H1 (cell line): ENCODE measurements around the gene NDUFAF8. TPM values are rescaled to one million over a fixed set of nuclear protein-coding genes. Genes with fewer than 3 reads are reported as not detected.

Source experiments
- ATF3 ChIP-seq: IDR thresholded peaks from 2 replicates; pipeline ENCODE4 v1.6.1; 2011; ENCODE audit warnings: low read depth, mild to moderate bottlenecking, low read length; ENCODE audit not compliant: insufficient read depth
- CHD2 ChIP-seq: IDR thresholded peaks from 2 replicates; pipeline ENCODE4 v1.6.1; 2012; ENCODE audit warnings: low read length, improper control_type of control experiment
- EP300 ChIP-seq, 2 experiments: IDR thresholded peaks; 1 replicate in 1 of 2; 2 replicates in 1 of 2; pipeline ENCODE4 v1.6.1; 2011 to 2012; ENCODE audit warnings: low read depth in 2 of 2, low read length in 2 of 2, mild to moderate bottlenecking in 2 of 2, borderline replicate concordance in 1 of 2, inconsistent platforms in 1 of 2, moderate library complexity in 1 of 2
- TAF7 ChIP-seq: optimal IDR thresholded peaks from 2 replicates; pipeline ENCODE3; 2011; ENCODE audit warnings: low read depth, mild to moderate bottlenecking, inconsistent platforms, low read length, moderate library complexity, borderline replicate concordance
- USF2 ChIP-seq: IDR thresholded peaks from 2 replicates; pipeline ENCODE4 v1.6.1; 2011; ENCODE audit warnings: low read length, improper control_type of control experiment
- polyA plus RNA-seq, 7 experiments: library from polyadenylated mRNA; depleted of rRNA in 3 of 7; stranded (reverse) in 5 of 7; unstranded in 2 of 7; fragments of >200 nt in 5 of 7; fragments of 200-250 nt in 2 of 7; gene quantifications; 1 replicate in 5 of 7; 2 replicates in 1 of 7; 4 replicates in 1 of 7; pipeline versions ENCODE4 v1.2.1 to v1.2.3, GENCODE V29; 2011 to 2013; ENCODE audit warnings: missing spikeins in 2 of 7, mixed read lengths in 2 of 7
- total RNA-seq: library from RNA; stranded (reverse); fragmentation: NEBNext Ultra II Directional; extraction: Animal tissue kit (Norgen Biotek cat#: 25700); gene quantifications from 2 replicates; pipeline ENCODE4 v1.2.1, GENCODE V29; 2021

Gene NDUFAF8
- total and polyA plus RNA-seq, 2 of the 8 experiments (the other 6 are each of a cell fraction or from before 2014, with no cell fraction given): 48.9 to 91.1 TPM

- TF ChIP-seq ATF3: no peak
- TF ChIP-seq TAF7: no peak
- no peak for TF ChIP-seq USF2
- no peak for TF ChIP-seq CHD2
- no peak for TF ChIP-seq EP300 (IDR thresholded peaks at IDR 0.05; ENCODE audit: borderline replicate concordance in 1 of 2, low read depth in 2 of 2, low read length in 2 of 2)
Measured at GRCh38 chr17:81234940-81235821, 3.9 kb upstream of the NDUFAF8 start (continued).
